ENCODE results near the gene ZNF776. TPM values are rescaled to one million over a fixed set of nuclear protein-coding genes. Genes with fewer than 3 reads are reported as not detected.

The ZNF776 gene
- total and polyA plus RNA-seq, 2 of the 13 experiments (the other 11 are each of a cell fraction or from before 2014, with no cell fraction given), result 7.6 to 16.9 TPM

DNA sequence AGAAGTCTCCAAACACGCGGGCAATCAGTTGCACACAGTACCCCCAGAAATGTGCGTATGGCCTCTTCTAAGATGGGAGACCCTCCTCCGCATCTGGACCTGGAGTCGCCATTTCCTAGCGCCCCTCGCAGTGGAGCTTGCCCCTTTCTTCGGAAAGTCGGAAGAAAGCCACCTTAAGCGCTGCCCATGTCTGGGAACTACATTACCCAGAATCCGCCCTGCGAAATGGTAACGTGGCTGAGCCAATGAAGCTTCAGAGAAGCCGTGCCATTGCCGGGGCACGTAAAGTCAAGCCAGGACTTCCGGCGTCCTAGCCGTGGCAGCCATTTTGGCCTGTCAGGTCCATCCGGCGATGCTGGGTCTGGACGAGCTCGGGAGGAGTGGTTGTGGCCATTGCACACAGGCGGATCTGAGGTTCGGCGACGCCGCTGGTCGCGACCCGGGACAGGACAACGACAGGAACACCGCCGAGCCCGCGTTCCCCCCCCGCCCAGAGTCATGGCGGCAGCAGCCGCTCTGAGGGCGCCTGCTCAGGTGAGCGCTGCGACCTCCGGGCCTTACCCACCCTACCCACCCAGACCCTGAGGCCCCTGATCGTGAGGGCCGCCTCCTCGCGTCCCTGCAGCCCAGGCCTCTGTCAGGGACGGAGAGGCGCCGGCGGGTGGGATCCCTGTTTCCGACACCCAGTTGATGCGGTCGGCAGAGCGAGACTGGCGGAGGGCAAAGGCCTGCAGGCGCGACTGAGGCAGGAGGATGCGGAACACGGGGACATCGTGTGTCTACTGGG lies 22.9 kb downstream of the ZNF776 start, which contains the start of gene ZNF586:
Gene ZNF586, plus strand, starts transcription at position 332 of the 787 bp plus-strand sequence. Its CDS starts 167 bp downstream, at position 499.
- ATAC-seq (no peak), FAIRE-seq (no peak), DNase-seq (ENCODE audit: low spot score) (no peak)
- H4K20me1 ChIP-seq (ENCODE audit: insufficient read depth, low read length), result no peaks in the 10 kb centered on the region
- no peaks in the 10 kb centered on the region for H3K79me2 ChIP-seq (ENCODE audit: insufficient read depth, low read length)
- no peaks in the 10 kb centered on the region for H3K27me3 ChIP-seq (ENCODE audit: control insufficient read depth in 1 of 2, insufficient read depth in 2 of 2, low read length in 2 of 2)
- ChIA-PET POLR2A (no interaction called here), CTCF (ENCODE audit: low intra/inter-chr PET ratio, low total read pairs) (no interaction called here)
- WGBS (ENCODE audit: low lambda C conversion rate), result over 99% methylated on average over 49 of the region's 61 CpGs
- H3K4me3 ChIP-seq (replicated peaks in 1 of 3; ENCODE audit: insufficient read depth in 1 of 3, low read depth in 2 of 3, low read length in 3 of 3), result no peak within 1 kb of the TSS
- no peaks in the 10 kb centered on the region for H3K4me1 ChIP-seq (ENCODE audit: insufficient read depth, low read length)
- H2AFZ ChIP-seq (ENCODE audit: low read length), result no peak within 1 kb of the TSS
- intact Hi-C loops (cut with micrococcal nuclease; ENCODE audit: unreplicated experiment), result no loop called here
- peaks cover 0 to 15% of the 10 kb centered on the region in 2 experiments; a peak in 1 of 5 replicates for H3K36me3 ChIP-seq (replicated peaks in 1 of 2; ENCODE audit: control insufficient read depth in 1 of 2, insufficient read depth in 2 of 2, low read length in 2 of 2)
- in situ Hi-C loops (cut with HindIII; ENCODE audit: extremely low pct_ligation_motif_present, low pct_unique_long_range_greater_than_20kb), result no loop called here
- TF ChIP-seq CBX5 (CRISPR knock-in tag; IDR thresholded peaks at IDR 0.05; ENCODE audit: borderline replicate concordance) (no peak), SRY (CRISPR knock-in tag; IDR thresholded peaks at IDR 0.05) (no peak), ZNF138 (CRISPR knock-in tag; IDR thresholded peaks at IDR 0.05; ENCODE audit: low read depth) (no peak), TGIF2 (CRISPR knock-in tag; IDR thresholded peaks at IDR 0.05) (no peak), ZNF572 (CRISPR knock-in tag; IDR thresholded peaks at IDR 0.05) (no peak), RBFOX2 (IDR thresholded peaks at IDR 0.05; ENCODE audit: low read depth, low read length) (no peak), RBAK (CRISPR knock-in tag; IDR thresholded peaks at IDR 0.05) (no peak), ZNF629 (CRISPR knock-in tag; conservative IDR thresholded peaks at IDR 0.05) (no peak), ZNF724P (CRISPR knock-in tag; IDR thresholded peaks at IDR 0.05; ENCODE audit: borderline replicate concordance) (no peak), ZNF350 (CRISPR knock-in tag; IDR thresholded peaks at IDR 0.05; ENCODE audit: borderline replicate concordance, low read depth) (no peak), SAFB2 (CRISPR knock-in tag; IDR thresholded peaks at IDR 0.05; ENCODE audit: borderline replicate concordance, low read depth) (no peak), ZNF547 (CRISPR knock-in tag; IDR thresholded peaks at IDR 0.05) (no peak), TIGD3 (CRISPR knock-in tag; IDR thresholded peaks at IDR 0.05; ENCODE audit: borderline replicate concordance) (no peak), SMARCC2 (IDR thresholded peaks at IDR 0.05) (no peak), ZC3H4 (CRISPR knock-in tag; IDR thresholded peaks at IDR 0.05; ENCODE audit: borderline replicate concordance) (no peak)
- TF ChIP-seq, protein P1, sequence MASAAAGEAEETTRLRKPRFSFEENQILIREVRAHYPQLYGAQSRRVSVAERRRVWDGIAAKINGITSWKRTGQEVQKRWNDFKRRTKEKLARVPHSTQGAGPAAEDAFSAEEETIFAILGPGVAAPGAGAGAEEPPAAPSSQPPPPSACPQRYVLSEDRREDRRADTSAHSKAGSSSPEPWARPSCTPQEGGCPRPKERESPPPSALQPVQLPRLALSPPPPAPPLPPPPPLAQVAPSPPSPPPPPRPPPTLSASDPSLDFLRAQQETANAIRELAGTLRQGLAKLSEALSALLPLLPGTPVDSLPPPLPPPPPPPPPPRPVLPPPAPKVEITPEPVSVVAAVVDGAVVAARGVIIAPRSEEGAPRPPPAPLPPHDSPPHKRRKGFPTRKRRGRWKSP (CRISPR knock-in tag; IDR thresholded peaks at IDR 0.05), result no peak
- TF ChIP-seq, protein P2, sequence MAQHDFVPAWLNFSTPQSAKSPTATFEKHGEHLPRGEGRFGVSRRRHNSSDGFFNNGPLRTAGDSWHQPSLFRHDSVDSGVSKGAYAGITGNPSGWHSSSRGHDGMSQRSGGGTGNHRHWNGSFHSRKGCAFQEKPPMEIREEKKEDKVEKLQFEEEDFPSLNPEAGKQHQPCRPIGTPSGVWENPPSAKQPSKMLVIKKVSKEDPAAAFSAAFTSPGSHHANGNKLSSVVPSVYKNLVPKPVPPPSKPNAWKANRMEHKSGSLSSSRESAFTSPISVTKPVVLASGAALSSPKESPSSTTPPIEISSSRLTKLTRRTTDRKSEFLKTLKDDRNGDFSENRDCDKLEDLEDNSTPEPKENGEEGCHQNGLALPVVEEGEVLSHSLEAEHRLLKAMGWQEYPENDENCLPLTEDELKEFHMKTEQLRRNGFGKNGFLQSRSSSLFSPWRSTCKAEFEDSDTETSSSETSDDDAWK (CRISPR knock-in tag; IDR thresholded peaks at IDR 0.05), result no peak
- TF ChIP-seq, protein P3, sequence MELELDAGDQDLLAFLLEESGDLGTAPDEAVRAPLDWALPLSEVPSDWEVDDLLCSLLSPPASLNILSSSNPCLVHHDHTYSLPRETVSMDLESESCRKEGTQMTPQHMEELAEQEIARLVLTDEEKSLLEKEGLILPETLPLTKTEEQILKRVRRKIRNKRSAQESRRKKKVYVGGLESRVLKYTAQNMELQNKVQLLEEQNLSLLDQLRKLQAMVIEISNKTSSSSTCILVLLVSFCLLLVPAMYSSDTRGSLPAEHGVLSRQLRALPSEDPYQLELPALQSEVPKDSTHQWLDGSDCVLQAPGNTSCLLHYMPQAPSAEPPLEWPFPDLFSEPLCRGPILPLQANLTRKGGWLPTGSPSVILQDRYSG (CRISPR knock-in tag; IDR thresholded peaks at IDR 0.05), result no peak
- TF ChIP-seq, protein P4, sequence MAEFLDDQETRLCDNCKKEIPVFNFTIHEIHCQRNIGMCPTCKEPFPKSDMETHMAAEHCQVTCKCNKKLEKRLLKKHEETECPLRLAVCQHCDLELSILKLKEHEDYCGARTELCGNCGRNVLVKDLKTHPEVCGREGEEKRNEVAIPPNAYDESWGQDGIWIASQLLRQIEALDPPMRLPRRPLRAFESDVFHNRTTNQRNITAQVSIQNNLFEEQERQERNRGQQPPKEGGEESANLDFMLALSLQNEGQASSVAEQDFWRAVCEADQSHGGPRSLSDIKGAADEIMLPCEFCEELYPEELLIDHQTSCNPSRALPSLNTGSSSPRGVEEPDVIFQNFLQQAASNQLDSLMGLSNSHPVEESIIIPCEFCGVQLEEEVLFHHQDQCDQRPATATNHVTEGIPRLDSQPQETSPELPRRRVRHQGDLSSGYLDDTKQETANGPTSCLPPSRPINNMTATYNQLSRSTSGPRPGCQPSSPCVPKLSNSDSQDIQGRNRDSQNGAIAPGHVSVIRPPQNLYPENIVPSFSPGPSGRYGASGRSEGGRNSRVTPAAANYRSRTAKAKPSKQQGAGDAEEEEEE (CRISPR knock-in tag; IDR thresholded peaks at IDR 0.05; ENCODE audit: borderline replicate concordance), result no peak
- H3K27ac ChIP-seq (ENCODE audit: extremely low read length, insufficient read depth, low read length), result no peak within 1 kb of the TSS
- H3K9me3 ChIP-seq (ENCODE audit: low read length), result no peaks in the 10 kb centered on the region
- BruUV-seq (replicated peaks), result no TSS peak
- no peak within 1 kb of the TSS for H3K9ac ChIP-seq (ENCODE audit: insufficient read depth, low read depth, low read length)
- H3K4me2 ChIP-seq (ENCODE audit: low read depth, low read length), result no peak within 1 kb of the TSS
